GM18870 (cell line): ENCODE measurements around the gene IQSEC2.
A peak's percentile ranks its signal among the peaks of the same experiment; 100 is the strongest.

ENCODE experiments used
- ATAC-seq: cut with Tn5 transposase; IDR thresholded peaks from one replicate; pipeline ENCODE4 v1.9.1; 2021; ENCODE audit warnings: moderate library complexity; ENCODE audit not compliant: unreplicated experiment

Gene IQSEC2

DNA sequence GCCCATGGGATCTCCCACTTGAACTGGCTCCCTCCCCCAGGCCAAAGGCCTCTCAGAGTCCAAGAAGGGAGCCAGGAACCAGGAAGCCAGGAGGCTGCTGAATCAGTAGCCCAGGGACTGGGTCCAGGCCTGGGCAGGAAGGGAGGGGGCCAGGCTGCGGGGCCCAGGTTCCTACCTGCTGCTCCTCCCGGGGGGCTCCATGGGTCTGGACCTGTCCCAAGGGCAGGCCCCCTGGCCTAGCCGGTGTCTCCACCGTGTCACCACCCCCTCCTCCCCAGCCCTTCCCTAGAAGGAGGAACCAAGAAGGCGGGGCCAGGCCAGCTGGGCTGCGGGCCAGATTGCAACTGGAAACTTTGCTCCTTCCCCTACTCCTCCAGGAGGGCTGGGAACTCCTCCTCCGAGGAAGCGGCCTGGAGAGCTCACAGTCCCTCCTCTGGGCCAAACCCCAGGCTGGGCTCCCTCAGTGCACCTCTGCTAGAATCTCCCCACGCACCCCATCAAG is at the start of gene IQSEC2:
IQSEC2 (minus strand) TSS at position 264 of the 502 bp plus-strand sequence.
- no peak for ATAC-seq

DNA sequence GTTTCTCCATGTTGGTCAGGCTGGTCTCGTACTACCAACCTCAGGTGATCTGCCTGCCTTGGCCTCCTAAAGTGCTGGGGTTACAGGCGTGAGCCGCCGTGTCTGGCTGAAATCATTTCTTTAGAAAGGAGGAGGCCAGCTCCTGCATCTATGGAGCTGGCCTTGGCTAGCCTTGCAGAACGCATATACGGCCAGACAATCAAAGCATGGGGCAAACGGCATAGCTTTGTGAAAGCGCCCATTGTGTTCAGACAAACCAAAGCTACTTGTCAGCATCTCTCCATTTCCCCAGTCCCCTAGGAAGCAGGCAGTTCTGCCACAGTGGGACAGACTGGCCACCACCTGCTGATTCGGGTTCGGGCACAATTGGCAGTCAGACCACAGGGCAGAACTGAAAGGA is 48.9 kb upstream of the IQSEC2 start:
- ATAC-seq, result no peak

DNA sequence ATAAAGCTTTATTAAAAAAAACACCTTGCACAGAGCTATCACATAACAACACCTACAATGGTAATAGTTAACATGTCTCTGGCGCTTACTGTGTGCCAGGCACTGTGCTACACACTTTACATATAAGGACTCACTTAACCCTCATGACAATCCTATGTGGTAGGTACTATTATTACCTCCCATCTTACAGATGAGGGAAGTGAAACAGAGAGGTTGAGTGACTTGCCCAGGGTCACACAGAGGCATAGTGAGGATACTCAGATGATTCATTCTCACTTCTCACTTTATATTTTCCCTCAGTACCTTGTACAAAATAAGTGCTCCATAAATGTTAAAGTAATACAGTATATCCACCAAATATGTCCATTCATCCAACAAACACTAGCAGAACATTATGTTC is 43.4 kb upstream of the IQSEC2 start:
- ATAC-seq, result no peak

DNA sequence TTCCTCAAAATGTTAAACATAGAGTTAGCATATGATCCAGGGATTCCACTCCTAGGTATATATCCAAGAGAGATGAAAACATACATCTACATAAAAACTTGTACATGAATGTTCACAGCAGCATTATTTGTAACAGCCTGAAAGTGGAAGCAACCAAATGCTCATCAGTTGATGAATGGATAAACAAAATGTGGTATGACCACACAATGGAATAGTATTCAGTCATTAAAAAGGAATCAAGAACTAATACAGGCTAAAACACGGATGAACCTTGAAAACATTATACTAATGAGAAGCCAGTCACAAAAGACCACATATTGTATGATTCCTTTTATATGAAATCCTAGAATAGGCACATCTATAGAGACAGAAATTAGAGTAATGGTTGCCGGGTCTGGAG is 42.7 kb upstream of the IQSEC2 start:
- ATAC-seq, result no peak

DNA sequence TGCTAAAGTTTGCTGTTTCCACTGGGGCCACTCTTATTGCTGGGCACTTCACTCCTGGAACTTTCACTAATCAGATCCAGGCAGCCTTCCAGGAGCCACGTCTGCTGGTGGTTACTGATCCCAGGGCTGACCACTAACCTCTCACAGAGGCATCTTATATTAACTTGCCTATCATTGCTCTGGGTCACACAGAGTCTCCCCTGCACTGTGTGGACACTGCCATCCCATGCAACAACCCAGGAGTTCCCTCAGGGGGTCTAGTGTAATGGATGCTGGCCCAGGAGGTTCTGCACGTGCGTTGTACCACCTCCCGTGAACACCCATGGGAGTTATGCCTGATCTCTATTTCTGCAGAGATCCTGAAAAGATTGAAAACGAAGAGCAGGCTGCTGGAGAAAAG is 41.8 kb upstream of the IQSEC2 start:
- ATAC-seq, result no peak

DNA sequence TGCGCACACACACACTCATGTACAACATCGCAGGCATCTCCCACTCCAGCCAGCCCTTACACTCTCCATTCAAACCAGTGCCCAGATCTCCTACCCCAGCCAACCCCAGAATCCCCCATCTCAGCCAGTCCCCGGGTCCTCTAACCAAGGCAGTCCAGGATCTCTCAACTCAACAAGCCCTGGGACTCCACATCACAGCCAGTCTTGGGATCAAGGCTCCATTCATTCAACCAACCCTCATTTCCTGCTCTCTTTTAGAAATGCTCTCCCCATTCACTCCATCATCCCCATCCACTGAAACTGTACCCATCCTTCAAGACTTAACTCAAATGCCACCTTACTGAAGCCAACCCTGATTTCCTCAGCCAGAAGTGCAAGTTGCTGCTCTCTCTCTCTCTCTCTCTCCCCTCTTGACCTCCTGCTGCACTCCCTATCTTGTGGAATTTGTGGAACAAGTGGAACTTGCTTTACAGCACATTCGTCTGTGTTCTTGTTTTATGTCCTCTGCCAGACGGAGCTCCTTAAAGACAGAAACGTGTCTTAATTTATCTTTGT is 40.6 kb upstream of the IQSEC2 start:
- no peak for ATAC-seq

DNA sequence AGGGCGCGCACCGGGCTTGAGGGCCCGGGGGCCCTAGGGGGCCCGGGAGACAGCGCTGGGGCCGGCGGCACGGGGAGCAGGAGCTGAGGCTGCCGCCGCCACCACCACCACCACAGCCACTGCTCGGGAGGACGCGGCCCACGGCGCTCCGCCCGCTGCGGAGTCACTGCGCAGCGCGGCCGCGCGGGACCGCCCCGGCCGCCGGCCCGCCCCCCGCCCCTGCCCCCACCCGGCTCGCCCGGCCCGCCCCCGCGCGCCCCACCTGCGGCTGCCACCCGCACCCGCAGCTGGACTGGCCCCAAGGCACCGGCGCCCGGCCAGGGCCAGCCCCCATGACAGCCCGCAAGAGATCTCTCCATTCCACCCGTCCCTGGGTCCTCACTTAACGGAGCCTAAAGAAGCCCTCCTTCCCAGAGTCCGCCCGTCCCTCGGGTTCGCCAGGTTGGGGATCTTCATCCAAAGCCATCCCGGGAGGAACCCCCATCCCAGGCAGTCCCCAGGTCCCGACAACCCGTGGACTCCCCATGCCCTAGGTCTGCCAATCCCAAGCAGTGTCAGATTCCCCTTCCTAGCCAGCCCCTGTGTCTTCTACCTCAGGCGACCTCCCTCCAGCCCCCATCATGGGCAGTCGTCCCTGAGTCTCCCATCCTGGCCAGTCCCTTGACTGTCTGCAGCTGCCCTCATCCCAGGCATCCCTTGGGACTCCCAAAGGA is 40.0 kb upstream of the IQSEC2 start:
- ATAC-seq, result no peak

DNA sequence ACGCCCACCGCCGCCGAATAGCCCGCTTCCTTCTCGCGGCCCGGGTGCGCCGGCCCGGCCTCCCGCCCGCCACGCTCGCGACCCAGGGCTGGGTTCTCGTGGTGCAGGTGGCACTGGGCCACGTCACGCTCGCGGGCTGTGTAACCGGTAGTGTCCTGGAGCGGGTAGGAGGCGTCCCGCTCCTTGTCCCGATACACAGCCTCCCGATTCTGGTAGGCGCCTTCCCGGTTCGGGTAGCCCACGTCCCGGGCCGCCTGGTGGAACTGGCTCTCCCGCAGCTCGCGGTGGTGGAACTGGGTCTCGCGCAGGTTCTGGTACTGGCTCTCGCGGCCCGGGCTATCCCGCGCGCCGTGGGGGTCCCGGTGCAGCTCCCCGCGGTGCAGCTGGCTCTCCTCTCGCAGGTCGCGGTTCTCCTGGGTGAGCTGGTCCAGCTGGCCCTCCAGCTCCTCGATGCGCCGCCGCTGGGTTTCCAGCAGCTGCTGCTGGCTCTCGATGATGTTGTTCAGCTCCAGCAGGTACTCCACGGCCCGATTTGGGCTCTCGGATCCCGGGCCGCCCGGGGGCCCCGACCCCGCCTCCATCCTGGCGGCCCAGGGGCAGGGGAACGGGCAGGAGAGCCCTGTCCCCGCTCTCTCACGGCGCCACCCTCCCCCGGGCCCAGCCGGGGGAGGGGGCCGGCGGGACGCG is 39.3 kb upstream of the IQSEC2 start:
- no peak for ATAC-seq

DNA sequence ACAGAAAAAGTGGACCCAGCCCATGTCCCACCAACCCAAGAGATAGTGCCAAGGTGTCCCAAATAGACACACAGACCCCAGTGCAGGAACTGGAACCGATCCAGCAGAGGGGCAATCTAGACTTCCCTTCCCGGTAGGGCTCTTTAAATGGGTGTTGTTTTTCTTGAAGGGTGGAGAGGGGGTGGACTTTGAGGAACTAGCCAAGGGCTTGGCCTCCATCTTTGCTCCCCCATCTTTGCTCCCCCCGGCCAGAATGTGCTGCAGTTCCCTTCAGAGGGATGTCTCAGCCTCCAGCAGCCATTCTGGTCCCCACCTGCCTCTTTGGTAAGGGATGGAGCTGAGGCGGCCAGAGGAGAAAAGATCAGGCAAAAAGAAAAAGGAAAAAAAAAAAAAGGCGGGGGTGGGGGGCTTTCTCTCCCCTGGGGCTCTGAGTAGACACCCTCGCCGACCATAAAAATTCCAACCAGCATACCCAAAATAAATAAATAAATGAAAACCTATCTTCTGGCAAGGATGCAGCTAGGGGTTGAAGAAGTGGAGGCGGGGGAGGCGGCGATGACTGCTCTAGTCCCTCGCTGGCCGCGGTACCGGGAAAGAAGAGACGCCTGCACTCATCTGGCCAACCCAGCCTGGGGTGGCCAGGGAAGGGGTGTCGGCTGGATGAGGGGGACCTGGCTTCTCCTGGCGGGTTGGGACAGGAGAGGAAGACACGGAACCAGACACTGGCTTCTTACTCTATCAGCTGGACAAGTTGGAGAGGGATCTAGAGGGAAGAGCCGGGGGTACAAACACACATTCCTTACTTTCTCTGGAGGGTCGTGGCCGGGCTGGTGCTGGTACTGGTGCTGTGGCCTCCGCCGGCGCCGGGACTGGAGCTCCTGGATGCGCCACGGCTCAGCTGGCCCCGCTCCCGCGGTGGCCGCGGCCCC is 38.5 kb upstream of the IQSEC2 start:
- ATAC-seq, result no peak

DNA sequence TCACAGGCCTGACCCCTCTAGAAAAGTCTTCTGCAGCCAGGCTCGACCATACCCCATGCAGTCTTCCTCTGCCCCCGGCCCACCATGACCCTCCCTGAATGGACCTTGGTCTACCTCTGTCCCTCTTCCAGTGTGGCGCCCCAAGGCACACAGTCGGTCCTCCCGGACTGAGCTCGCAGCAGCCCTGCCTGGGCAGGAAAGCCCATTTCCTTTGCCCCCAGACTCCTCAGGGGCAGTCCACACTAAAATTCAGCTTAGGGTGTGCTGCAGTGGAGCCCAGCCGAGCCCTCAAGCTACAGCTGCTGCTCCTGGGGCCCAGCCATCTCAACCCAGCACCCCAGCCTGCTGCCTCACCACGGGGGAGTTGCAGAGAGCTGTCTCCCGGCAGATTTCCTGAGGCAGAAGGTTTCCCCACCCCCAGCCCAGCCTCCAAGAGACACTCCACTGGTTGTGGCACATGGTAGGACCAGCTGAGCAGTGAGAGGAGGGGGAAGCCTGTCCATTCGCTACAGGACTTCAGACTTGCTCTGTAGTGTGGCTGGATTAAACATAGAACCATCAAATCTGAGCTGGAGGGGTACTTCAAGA is 37.5 kb upstream of the IQSEC2 start:
- no peak for ATAC-seq

DNA sequence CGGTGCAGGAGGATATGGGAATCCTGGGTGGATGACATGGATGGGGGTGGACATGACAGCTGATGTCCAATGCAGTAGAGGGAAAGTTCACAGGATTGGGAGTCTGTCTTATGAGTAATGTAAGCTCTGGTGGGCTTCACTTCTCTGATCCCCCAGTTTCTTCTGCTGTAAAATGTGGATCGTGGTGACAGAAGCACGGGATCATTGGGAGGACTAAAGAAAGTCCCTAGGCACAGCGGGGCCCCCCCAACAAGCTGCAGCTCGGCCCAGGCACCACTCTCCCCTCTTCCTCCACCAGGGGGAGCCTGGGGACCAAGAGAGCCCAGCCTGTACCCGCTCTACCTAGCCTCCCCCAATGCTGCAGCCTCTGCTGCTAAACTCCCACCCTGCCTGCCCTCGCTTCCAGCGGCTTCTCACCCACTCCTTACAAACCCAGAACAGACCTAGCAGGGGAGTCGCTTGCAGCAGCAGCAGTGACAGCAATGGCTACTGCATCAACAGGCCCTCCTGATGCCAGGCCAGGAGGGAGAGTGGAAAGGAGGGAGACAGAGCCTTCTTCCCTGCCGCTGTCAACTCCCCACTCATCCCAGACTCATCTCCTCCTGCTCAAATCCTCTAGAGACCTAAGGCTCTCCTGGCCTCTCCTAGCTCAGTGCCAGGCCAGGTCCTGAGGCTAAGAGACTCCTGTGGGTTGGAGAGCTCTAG is 36.1 kb upstream of the IQSEC2 start:
- ATAC-seq, result peak; percentile 48

DNA sequence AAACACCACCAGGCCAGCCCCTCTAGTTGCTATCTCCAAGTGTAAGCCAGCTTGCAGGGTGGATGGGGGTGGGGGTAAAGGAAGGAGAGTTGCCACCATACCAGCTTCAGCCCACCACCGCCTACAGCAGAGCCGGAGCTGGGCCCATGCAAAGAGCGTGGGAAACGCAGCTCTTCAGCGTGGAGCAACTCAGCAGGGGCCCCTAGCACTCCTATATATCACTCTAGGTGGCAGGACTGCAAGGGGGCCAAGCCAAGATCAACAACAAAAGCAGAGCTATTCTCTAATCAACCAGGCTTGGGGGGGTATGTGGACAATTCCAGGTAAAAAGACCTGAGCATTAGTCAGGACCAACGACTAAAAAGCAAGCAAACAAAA is 35.5 kb upstream of the IQSEC2 start:
- no peak for ATAC-seq

DNA sequence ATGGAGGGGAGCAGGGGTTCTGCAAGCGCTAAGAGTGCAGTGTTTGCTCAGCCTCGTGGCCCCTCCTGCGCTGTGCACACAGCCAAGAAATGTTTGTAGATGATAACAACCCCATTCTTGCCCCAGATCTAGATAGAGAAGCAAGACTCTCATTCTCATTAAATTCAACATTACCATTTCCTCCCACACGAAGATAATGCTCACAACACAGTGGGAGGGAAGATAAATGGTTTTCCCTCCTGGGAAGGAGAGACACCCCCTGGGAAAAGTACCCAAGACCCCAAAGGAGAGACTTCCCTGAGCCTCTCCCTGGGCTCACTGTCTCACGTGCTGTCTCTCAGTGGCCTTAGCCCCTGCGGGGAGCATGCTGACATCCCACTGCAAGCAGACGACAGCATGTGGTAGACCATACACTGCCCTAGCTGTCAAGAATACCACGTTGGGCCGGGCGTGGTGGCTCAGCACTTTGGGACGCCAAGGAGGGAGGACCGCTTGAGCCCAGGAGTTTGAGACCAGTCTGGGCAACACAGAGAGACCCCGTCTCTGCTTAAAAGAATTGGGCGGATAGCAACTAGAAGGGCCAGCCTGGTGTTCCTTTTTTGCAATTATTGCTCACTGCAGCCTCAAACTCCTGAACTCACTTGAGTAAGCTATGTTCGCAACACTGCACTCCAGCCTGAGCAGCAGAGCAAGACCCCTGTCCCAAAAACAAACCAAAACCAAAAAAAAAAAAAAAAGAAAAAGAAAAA is 34.9 kb upstream of the IQSEC2 start:
- no peak for ATAC-seq

DNA sequence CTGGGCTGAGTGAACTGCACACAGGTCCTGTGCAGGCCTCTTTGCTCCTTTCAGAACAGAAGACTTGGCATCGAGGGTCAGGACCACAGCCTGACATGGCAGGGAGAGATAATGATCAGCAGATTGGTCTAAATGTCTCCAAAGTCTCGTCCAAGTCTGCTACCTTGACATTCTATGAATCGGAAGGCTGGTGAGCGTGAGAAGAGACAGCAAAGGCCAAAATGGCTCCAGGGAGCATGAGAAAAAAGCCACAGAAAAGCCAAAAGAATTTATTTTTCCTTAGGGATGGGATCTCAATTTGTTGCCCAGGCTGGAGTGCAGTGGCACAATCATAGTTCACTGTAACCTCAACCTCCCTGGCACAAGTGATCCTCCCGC is 32.3 kb upstream of the IQSEC2 start:
- no peak for ATAC-seq

DNA sequence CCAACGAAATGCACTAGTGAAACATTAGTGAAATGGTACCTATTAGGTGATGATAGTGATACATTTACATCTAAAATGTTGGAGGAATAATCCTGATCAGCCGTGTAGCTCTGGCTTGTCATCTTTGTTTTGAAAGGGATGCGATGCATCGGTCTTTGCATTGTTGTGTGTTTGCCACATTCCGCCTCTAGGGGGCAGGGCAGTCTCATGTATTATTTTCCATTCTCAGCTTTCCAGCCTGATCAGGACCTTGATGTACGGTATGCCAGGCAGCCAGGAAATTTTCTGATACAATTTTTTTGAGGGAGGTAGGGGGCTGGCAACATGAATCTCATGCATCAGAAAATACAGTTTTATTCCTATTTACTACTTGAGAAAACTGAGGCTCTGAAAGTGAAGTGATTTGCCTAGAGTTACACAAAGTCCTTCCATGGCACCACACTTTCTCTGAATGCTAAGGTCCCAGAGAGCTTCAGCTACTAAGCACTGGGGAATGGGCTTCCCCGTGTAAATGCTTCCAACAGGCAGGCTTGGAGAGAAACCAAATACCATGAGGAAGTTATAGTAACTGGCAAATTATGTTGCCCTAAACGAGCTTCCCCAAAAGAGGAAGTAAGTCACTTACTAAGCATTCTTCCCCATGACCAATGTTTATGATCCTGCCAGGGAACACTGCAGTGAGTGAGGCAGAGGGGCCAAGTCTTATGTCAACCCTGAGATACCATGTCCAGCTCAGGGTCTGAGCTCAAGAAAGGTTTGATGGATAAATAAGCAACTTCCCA is 31.8 kb upstream of the IQSEC2 start:
- ATAC-seq, result peak; percentile 56

DNA sequence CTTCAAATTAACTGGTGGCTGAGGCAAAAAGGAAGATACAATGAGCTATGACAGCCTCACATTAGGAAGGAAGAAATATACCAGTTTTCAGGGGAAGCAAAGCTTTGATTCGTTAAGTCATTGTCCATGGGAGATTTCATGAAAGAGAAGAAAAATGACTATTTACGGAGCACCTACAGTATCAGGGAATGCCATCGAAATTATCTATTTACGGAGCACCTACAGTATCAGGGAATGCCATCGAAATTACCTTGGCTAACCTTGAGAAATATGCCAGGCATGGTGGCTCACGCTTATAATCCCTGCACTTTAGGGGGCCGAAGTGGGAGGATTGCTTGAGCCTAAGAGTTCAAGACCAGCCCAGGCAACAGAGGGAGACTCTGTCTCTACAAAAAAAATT is 28.5 kb upstream of the IQSEC2 start:
- ATAC-seq, result no peak

DNA sequence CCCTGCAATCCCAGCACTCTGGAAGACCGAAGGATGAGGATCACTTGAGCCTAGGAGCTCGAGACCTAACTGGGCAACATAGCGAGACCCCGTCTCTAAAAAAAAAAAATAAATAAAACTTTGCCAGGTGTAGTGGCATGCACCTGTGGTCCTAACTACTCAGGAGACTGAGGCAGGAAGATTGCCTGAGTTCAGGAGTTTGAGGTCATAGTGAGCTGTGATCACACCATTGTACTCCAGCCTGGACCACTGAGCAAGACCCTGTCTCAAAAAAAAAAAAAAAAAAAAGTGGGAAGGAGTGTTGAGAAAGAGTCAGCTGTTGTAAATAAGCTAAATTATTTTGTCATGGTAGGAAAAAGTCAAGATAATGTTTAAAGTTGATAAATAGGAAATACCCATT is 27.5 kb upstream of the IQSEC2 start:
- ATAC-seq, result no peak

DNA sequence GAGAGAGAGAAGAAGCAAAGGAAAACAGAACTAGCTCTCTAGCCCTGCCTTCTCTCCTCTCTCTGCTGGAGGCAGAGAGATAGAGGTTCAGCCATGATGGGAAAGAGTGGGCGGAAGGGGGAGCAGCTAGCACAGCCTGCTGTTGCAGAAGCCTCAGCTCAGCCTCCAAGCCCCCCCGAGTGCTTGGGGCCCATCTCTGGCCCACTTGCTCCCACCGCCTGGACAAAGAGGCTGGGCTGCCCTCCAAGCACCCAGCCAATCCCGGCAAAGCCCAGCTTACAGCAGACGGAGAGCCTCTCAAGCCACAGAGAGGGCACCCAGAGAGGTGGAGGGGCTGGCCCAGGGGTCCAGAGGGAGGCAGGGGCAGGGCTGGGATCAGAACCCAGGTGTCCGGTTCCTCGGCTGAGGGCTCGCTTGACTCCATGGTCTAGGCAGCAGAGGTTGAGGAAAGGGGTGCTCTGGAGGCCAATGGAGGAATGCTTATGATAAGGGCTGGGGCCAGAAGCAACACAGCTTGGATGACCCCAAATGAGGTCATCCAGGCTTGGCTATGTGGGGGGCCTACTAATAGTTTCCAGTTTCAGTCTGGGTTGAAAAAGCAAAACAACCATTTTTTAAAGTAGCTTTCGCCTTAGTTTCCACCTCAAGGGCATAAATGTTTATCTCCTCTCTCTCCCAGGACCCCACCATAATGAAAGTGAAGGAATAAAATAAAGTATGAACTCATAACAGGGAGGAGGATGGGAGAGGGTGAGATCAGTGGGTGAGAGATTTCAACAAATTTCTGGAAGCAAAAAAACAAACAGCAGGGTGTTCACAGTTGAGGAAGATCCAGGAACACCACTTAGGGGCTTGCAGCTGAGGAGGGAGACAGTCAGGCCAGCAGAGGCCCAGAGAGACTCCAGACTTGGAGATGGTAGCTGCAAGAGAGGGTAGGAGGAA is 24.9 kb upstream of the IQSEC2 start:
- no peak for ATAC-seq
